ENCODE data around the gene MARVELD3. TPM values are rescaled to one million over a fixed set of nuclear protein-coding genes. Genes with fewer than 3 reads are reported as not detected.
"Not testable (repeated sequence)": the region's sequence is repeated elsewhere in the genome, so short reads cannot be mapped to it uniquely, and the experiment has no call there.

Gene MARVELD3
- total RNA-seq, 1 donor from 2014 or later, result 17.0 TPM

DNA sequence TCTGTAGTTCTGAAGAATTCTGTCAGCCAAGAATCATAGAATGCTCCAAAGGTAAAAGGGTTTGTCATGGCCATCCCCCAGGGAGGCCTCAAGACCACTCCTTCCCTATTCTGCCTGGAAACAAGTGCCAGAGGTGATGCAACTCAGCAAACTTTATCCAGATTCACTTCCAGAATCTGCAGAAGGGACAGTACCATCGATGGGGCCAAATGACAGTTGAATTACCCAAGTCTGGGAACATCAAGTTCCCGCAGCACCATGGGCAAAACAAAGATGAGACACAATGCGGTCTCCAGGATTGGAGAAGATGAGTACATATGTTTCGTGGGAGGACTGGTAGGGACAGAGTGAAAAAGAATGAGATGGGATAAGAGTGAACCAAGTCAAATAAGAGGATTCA, 35.4 kb upstream of the MARVELD3 start:
- no peak for TF ChIP-seq CTCF (conservative IDR thresholded peaks at IDR 0.05)
- Mint-ChIP-seq H3K4me3 (no peak overlapping the region), H3K4me1 (ENCODE audit: unreplicated experiment) (no peaks in the 10 kb centered on the region), H3K27me3 (peaks cover 38% of the 10 kb centered on the region), H3K9me3 (no peaks in the 10 kb centered on the region), H3K36me3 (no peaks in the 10 kb centered on the region), H3K27ac (no peak overlapping the region)
- no peak for DNase-seq (ENCODE audit: extremely low spot score, unreplicated experiment)

DNA sequence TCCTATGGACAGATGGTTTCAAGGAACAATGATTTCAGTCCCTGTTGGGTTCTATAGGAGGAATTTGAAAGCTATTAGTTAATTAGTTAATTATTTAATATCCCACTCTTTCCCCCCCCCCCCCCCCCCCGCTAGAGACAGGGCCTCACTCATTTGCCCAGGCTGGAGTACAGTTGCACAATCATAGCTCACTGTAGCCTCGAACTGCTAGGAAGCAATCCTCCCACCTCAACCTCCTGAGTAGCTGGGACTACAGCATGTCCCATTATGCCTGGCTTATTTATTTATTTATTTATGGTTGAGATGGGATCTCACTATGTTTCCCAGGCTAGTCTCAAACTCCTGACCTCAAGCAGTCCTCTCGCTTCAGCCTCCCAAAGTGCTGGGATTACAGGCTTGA, 34.1 kb upstream of the MARVELD3 start:
- no peak for DNase-seq (ENCODE audit: extremely low spot score, unreplicated experiment)
- Mint-ChIP-seq H3K27me3 (peaks cover 33% of the 10 kb centered on the region), H3K4me1 (ENCODE audit: unreplicated experiment) (no peaks in the 10 kb centered on the region), H3K4me3 (no peak overlapping the region), H3K27ac (no peak overlapping the region), H3K9me3 (no peaks in the 10 kb centered on the region), H3K36me3 (no peaks in the 10 kb centered on the region)
- no peak for TF ChIP-seq CTCF (conservative IDR thresholded peaks at IDR 0.05)

DNA sequence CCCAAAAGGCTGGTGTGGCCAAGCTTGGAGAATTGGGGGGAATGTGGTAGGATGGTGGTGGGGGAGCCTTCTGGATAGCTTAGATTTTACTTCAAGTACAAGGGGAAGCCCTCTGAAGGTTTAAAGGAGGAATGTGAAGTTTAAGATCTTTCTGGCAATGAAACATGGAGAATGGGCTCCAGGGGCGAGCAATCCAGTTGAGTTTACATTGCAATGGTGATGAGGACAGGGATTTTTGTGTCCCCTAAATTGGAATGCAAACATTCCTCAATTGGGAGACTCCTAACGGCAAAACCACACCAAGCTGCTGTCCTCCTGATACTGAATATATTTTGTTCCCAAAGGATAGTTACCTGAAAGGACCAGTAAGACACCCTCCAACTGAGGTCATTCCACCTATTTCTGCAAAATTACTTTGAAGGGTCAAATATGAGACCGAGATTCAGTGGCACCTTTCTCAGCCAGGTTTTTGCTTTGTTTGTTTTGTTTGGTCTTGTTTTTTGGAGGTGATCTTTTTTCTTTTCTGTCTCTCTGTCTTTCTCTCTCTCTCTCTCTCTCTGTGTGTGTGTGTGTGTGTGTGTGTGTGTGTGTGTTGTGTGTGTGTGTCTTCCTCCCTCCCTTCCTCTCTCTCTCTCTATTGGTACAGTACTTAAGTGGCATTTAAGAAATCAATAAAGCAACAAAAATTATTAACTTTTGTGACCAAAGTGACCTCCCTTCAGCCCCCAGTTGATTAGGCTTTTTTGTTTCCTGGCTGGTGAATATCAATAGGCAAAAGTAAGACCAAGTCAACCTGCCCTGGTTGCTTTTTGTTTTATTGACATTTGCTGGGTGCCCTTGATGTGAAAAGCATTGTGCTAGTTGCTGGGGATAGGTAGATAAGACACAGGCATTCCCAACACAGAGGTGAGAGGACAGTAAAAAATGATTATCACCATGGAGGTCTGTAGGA, 32.7 kb upstream of the MARVELD3 start:
- Mint-ChIP-seq H3K27ac (peak overlapping the region; percentile 42), H3K4me1 (ENCODE audit: unreplicated experiment) (no peaks in the 10 kb centered on the region), H3K4me3 (no peak overlapping the region), H3K27me3 (peaks cover 37% of the 10 kb centered on the region), H3K9me3 (no peaks in the 10 kb centered on the region), H3K36me3 (no peaks in the 10 kb centered on the region)
- no peak for DNase-seq (ENCODE audit: extremely low spot score, unreplicated experiment)
- no peak for TF ChIP-seq CTCF (conservative IDR thresholded peaks at IDR 0.05)

- Mint-ChIP-seq H3K27ac (no peak overlapping the region), H3K4me3 (no peak overlapping the region)
- no peak for TF ChIP-seq CTCF (conservative IDR thresholded peaks at IDR 0.05)
Observed at GRCh38 chr16:71594000-71594646, 31.9 kb upstream of the MARVELD3 start.

GRCh38 chr16:71595340-71595826, 30.6 kb upstream of the MARVELD3 start:
- H3K27me3 Mint-ChIP-seq, result peaks cover 43% of the 10 kb centered on the region
- H3K4me3 Mint-ChIP-seq; H3K9me3 Mint-ChIP-seq; DNase-seq (ENCODE audit: extremely low spot score, unreplicated experiment); H3K36me3 Mint-ChIP-seq; H3K27ac Mint-ChIP-seq; H3K4me1 Mint-ChIP-seq (ENCODE audit: unreplicated experiment): not testable (repeated sequence)

More at GRCh38 chr16:71594000-71594646, 31.9 kb upstream of the MARVELD3 start:
- Mint-ChIP-seq H3K27me3 (peaks cover 42% of the 10 kb centered on the region), H3K4me1 (ENCODE audit: unreplicated experiment) (no peaks in the 10 kb centered on the region), H3K9me3 (no peaks in the 10 kb centered on the region), H3K36me3 (no peaks in the 10 kb centered on the region)
- no peak for DNase-seq (ENCODE audit: extremely low spot score, unreplicated experiment)

DNA sequence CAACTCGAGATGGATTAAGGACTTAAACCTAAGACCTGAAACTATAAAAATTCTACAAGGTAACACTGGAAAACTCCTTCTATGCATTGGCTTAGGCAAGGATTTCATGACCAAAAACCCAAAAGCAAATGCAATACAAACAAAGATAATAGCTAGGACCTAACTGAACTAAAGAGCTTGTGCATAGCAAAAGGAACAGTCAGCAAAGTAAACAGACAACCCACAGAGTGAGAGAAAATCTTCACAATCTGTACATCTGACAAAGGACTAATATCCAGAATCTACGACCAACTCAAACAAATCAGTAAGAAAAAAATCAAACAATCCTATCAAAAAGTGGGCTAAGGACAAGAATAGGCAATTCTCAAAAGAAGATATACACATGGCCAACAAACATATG, 27.6 kb upstream of the MARVELD3 start:
- H3K27ac Mint-ChIP-seq; DNase-seq (ENCODE audit: extremely low spot score, unreplicated experiment); H3K36me3 Mint-ChIP-seq; H3K4me3 Mint-ChIP-seq; H3K4me1 Mint-ChIP-seq (ENCODE audit: unreplicated experiment); H3K9me3 Mint-ChIP-seq: not testable (repeated sequence)
- H3K27me3 Mint-ChIP-seq, result peaks cover 33% of the 10 kb centered on the region

All from type B pancreatic cell (in vitro differentiated cells).